PFSK-1 (cell line): Measurements from ENCODE around the gene HLCS.

Experiments used
- POLR2AphosphoS5 ChIP-seq: IDR thresholded peaks from 2 replicates; pipeline ENCODE4 v1.6.1; 2012; ENCODE audit warnings: low read depth, mild to moderate bottlenecking, control low read depth, low read length, moderate library complexity
- REST ChIP-seq, 2 experiments: IDR thresholded peaks; 2 replicates each; pipeline versions ENCODE4 v1.6.1 to v1.8.0; 2011 to 2012; ENCODE audit warnings: low read depth in 2 of 2, low read length in 2 of 2, control low read depth in 1 of 2, inconsistent platforms in 1 of 2, mild to moderate bottlenecking in 1 of 2, moderate library complexity in 1 of 2; ENCODE audit not compliant: insufficient read depth in 1 of 2
- SIN3A ChIP-seq: IDR thresholded peaks from 2 replicates; pipeline ENCODE4 v1.6.1; 2012; ENCODE audit warnings: mild to moderate bottlenecking, low read length, moderate library complexity, borderline replicate concordance; ENCODE audit not compliant: insufficient read depth
- TAF1 ChIP-seq: IDR thresholded peaks from 2 replicates; pipeline ENCODE4 v1.6.1; 2012; ENCODE audit warnings: low read length, control low read depth, borderline replicate concordance; ENCODE audit not compliant: insufficient read depth

- no peak for TF ChIP-seq POLR2AphosphoS5
- no peak for TF ChIP-seq TAF1
- TF ChIP-seq REST (IDR thresholded peaks at IDR 0.05; ENCODE audit: insufficient read depth in 1 of 2, low read depth in 2 of 2, low read length in 2 of 2) = no peak
- TF ChIP-seq SIN3A = no peak
These were observed 237.9 kb downstream of the HLCS start for GRCh38 chr21:36728371-36729111.
